ENCODE data around the gene RALB. TPM values are rescaled to one million over a fixed set of nuclear protein-coding genes. Genes with fewer than 3 reads are reported as not detected.

RALB gene
- total RNA-seq, 1 donor from 2014 or later, result 40.4 TPM

- DNase-seq (ENCODE audit: extremely low spot score, unreplicated experiment), result no peak
- Mint-ChIP-seq H3K36me3 (peaks cover 36% of the 10 kb centered on the region), H3K27me3 (no peaks in the 10 kb centered on the region), H3K27ac (peak overlapping the region; percentile 95), H3K4me3 (peak overlapping the region; percentile 13), H3K4me1 (ENCODE audit: unreplicated experiment) (peaks cover 35% of the 10 kb centered on the region), H3K9me3 (no peaks in the 10 kb centered on the region)
- TF ChIP-seq CTCF (conservative IDR thresholded peaks at IDR 0.05), result no peak
Measured at GRCh38 chr2:120290737-120291136, 38.1 kb downstream of the RALB start.

- H3K27ac Mint-ChIP-seq, result peak overlapping the region; percentile 95
- no peaks in the 10 kb centered on the region for H3K27me3 Mint-ChIP-seq
- H3K4me1 Mint-ChIP-seq (ENCODE audit: unreplicated experiment), result peaks cover 35% of the 10 kb centered on the region
- H3K36me3 Mint-ChIP-seq, result peaks cover 38% of the 10 kb centered on the region
- no peak for TF ChIP-seq CTCF (conservative IDR thresholded peaks at IDR 0.05)
- no peak for DNase-seq (ENCODE audit: extremely low spot score, unreplicated experiment)
- no peaks in the 10 kb centered on the region for H3K9me3 Mint-ChIP-seq
- H3K4me3 Mint-ChIP-seq, result peak overlapping the region; percentile 72
Measured at GRCh38 chr2:120291401-120292311, 39.0 kb downstream of the RALB start.

DNA sequence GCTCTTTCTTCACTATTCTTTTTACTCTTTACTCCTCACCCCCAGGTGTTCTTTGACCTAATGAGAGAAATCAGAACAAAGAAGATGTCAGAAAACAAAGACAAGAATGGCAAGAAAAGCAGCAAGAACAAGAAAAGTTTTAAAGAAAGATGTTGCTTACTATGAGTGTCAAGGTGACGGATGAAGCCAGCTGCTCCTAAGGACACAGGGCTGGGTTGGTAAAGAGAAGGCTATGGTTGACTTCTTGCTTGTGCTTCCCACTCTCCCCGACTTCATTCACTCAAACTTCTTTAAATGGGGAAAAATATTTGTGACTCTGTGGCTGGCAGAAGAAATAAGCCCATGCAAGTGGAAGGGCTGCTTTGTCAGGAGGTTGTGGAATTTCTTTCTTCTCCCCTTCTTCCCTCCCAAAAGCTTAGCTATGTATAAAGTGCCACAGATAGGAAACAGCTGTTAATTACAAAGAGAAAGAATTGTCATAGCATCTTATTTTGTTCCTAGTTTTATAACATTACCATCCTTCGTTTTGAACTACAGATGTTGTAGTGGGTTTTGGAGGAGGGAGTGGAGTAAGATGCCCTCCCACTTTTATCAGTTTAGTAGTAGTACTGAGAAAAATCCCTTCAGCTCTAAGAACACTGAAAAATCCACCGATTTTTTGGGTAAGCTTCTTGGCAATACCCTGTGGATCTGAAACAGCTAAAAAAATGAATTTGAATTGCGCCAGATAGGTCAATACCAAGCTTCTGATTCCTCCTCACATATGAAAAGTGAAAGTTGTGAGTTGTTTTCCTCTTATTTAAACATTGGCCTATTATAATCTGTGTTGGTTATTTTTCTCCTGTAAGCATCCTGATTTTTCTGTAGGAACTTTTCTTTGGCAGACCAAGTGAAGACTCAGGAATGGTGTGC is 40.7 kb downstream of the RALB start:
- TF ChIP-seq CTCF (conservative IDR thresholded peaks at IDR 0.05), result no peak
- Mint-ChIP-seq H3K36me3 (peaks cover 43% of the 10 kb centered on the region), H3K9me3 (peaks cover 6% of the 10 kb centered on the region), H3K27ac (peak overlapping the region; percentile 95), H3K4me3 (peak overlapping the region; percentile 50), H3K4me1 (ENCODE audit: unreplicated experiment) (peaks cover 22% of the 10 kb centered on the region), H3K27me3 (no peaks in the 10 kb centered on the region)
- DNase-seq (ENCODE audit: extremely low spot score, unreplicated experiment), result no peak

DNA sequence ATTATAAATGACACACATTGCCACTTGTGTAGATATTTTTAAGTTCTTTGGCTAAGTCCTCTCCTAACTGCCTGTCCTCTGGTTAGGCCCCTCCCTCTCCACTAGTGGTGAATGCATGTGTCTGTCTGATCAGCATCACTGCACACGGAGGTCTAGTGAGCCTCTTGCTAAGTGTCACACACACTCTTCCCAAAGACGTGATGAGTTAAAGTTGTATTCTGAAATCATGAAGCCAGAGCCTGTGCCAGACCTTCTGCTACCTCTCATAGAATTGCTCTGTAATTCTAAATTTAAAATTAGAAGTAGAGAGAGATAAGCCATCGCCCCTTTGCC is 41.3 kb downstream of the RALB start:
- no peak for TF ChIP-seq CTCF (conservative IDR thresholded peaks at IDR 0.05)
- H3K27me3 Mint-ChIP-seq, result no peaks in the 10 kb centered on the region
- no peak overlapping the region for H3K27ac Mint-ChIP-seq
- peaks cover 6% of the 10 kb centered on the region for H3K9me3 Mint-ChIP-seq
- no peak overlapping the region for H3K4me3 Mint-ChIP-seq
- DNase-seq (ENCODE audit: extremely low spot score, unreplicated experiment), result no peak
- H3K4me1 Mint-ChIP-seq (ENCODE audit: unreplicated experiment), result peaks cover 22% of the 10 kb centered on the region
- H3K36me3 Mint-ChIP-seq, result peaks cover 46% of the 10 kb centered on the region

GRCh38 chr2:120298173-120298835 is 45.7 kb downstream of the RALB start:
- Mint-ChIP-seq H3K27ac (no peak overlapping the region), H3K4me3 (no peak overlapping the region), H3K27me3 (peaks cover 2% of the 10 kb centered on the region), H3K9me3 (peaks cover 6% of the 10 kb centered on the region), H3K4me1 (ENCODE audit: unreplicated experiment) (peaks cover 10% of the 10 kb centered on the region), H3K36me3 (peaks cover 33% of the 10 kb centered on the region)
- TF ChIP-seq CTCF (conservative IDR thresholded peaks at IDR 0.05), result no peak
- no peak for DNase-seq (ENCODE audit: extremely low spot score, unreplicated experiment)

All from type B pancreatic cell (in vitro differentiated cells).